Neutrophil (primary cell): ENCODE data around the gene JMJD7.

Source experiments
- H3K27ac ChIP-seq: fragments of 200-600 bp; sonication (generic); 2 replicates; pipeline ENCODE4 v1.5.1; 2016; ENCODE audit warnings: mild to moderate bottlenecking, moderate library complexity
- H3K27me3 ChIP-seq: fragments of 200-600 bp; sonication (generic); 2 replicates; pipeline ENCODE4 v1.6.0; 2016; ENCODE audit warnings: mild to moderate bottlenecking
- H3K36me3 ChIP-seq: fragments of 200-600 bp; sonication (generic); 2 replicates; pipeline ENCODE4 v1.5.1; 2017
- H3K4me1 ChIP-seq, 2 experiments: fragments of 200-600 bp in 1 of 2; sonication (generic) in 1 of 2; 1 replicate in 1 of 2; 2 replicates in 1 of 2; pipeline versions ENCODE4 v1.5.1 to v1.6.1; 2013 to 2016; ENCODE audit warnings: low read depth in 1 of 2, low read length in 1 of 2, mild to moderate bottlenecking in 1 of 2, moderate library complexity in 1 of 2; ENCODE audit not compliant: control insufficient read depth in 1 of 2, insufficient read depth in 1 of 2
- H3K4me3 ChIP-seq, 2 experiments: fragments of 200-600 bp in 1 of 2; sonication (generic) in 1 of 2; 1 replicate in 1 of 2; 2 replicates in 1 of 2; pipeline ENCODE4 v1.5.1; 2013 to 2016; ENCODE audit warnings: low read depth in 1 of 2, low read length in 1 of 2, mild to moderate bottlenecking in 1 of 2, moderate library complexity in 1 of 2
- H3K9me3 ChIP-seq: fragments of 200-600 bp; sonication (generic); 2 replicates; pipeline ENCODE4 v1.5.1; 2016
- TF ChIP-seq, protein P1 (sequence below): fragments of 200-600 bp; sonication (generic); IDR thresholded peaks from 2 replicates; pipeline ENCODE4 v1.5.1; 2016; ENCODE audit warnings: antibody characterized with exemption

Gene JMJD7

DNA sequence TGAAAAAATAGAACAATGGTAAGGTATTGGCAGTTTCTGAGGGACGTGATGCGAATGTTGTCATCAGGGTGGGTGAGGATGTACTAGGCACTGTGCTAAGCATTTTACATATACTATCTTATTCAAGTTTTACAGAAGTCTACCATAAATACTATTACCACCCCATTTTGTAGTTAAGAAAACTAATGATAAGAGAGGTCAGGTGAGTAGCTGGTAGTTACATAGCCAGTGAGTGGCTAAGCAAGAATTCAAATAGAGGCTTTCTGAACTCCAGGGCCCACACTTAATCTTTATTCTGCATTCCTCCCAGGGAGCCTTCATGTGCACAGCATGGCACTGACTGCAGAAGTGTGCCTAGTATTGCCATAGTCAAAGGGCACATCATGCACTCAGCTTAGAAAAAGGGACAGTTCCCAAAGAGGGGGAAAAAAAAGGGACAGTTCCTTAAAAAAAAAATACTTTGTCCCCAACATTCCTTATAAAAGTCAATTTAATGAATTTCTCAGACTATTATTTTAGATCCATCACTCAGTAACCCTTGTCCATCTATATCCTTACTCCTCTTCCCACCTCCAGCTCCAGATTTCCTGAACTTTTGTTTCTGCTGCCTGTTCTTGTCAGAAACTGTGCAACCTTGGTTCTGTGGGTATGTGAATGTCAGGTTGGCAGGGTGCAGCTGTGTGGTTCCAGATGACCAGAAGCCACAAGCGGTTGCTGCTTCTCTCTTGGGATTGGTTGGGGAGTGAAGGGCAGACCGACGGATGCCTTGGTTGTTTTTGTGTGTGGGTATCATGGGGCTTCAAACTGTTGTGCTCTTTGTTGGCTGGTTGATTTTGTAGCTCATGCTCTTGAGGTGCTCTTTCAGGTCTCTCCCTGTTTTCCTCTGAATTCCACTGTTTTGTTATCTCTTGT is 45.3 kb upstream of the JMJD7 start:
- TF ChIP-seq, protein P1, sequence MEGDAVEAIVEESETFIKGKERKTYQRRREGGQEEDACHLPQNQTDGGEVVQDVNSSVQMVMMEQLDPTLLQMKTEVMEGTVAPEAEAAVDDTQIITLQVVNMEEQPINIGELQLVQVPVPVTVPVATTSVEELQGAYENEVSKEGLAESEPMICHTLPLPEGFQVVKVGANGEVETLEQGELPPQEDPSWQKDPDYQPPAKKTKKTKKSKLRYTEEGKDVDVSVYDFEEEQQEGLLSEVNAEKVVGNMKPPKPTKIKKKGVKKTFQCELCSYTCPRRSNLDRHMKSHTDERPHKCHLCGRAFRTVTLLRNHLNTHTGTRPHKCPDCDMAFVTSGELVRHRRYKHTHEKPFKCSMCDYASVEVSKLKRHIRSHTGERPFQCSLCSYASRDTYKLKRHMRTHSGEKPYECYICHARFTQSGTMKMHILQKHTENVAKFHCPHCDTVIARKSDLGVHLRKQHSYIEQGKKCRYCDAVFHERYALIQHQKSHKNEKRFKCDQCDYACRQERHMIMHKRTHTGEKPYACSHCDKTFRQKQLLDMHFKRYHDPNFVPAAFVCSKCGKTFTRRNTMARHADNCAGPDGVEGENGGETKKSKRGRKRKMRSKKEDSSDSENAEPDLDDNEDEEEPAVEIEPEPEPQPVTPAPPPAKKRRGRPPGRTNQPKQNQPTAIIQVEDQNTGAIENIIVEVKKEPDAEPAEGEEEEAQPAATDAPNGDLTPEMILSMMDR = no peak
- no peak overlapping the region for H3K4me3 ChIP-seq
- no peaks in the 10 kb centered on the region for H3K36me3 ChIP-seq
- H3K27ac ChIP-seq = no peak overlapping the region
- H3K9me3 ChIP-seq = no peaks in the 10 kb centered on the region
- no peaks in the 10 kb centered on the region for H3K27me3 ChIP-seq
- H3K4me1 ChIP-seq = no peaks in the 10 kb centered on the region

DNA sequence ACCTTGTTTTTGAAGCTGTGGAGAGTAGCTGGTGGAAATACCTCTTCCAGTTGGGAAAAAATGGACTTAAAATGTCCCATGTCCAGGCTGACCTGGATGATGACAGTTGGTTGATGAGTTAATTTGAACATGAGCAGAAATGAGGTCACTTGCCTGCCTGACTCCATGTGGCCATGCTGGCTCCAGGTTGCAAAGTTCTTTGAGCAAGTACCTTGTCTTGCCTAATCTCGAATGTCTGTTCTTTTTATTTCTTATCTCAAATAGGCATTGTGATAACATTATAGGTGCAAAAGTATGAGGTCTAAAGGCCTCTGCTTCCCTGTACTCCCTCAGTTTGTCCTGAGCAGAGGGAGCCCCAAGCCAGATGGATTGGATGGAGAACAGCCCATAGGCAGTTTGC is 44.6 kb upstream of the JMJD7 start:
- TF ChIP-seq, protein P1 = no peak
- Histone ChIP-seq H3K9me3 (no peaks in the 10 kb centered on the region), H3K27ac (no peak overlapping the region), H3K27me3 (no peaks in the 10 kb centered on the region), H3K4me1 (no peaks in the 10 kb centered on the region), H3K36me3 (no peaks in the 10 kb centered on the region), H3K4me3 (no peak overlapping the region)

DNA sequence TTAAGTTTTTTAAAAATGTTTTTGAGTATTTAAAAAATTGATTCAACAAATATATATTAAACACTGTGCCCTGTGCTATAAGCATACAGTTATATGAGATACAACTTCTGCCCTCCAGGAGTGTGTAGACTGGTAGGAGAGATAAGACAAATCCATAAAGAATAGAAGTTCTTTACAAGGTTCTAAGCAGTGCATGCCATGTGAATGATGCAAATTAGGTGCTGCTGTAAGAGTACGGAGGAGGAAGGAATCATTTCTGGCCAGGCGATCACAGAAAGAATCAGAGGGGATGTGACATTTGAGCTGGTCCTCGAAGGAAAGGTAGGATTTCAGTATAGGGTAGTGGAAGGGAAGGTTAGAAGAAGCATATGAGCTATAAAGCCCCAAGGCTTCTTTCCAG is 39.6 kb upstream of the JMJD7 start:
- Histone ChIP-seq H3K27me3 (no peaks in the 10 kb centered on the region), H3K4me1 (no peaks in the 10 kb centered on the region), H3K9me3 (no peaks in the 10 kb centered on the region), H3K4me3 (no peak overlapping the region), H3K27ac (no peak overlapping the region), H3K36me3 (no peaks in the 10 kb centered on the region)
- TF ChIP-seq, protein P1 = no peak

DNA sequence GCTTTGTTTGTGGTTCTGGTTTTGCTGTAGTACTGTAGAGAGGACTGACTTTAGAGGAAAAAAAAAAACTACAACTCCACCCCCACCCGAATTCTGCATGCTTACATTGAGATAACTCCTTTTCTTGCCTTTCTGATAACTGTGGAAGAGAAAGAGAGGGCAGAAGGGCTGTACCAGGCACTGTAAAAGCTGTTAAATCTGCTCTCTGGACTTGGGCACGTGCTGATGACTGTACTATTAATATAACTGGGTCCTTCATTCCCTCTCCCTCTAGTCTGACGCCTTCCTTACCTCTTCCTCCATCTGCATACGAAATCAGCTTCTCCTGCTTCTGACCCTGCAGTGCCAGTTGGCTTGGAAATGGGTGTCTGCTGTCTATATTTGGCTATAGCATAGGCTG is 38.7 kb upstream of the JMJD7 start:
- Histone ChIP-seq H3K27ac (no peak overlapping the region), H3K9me3 (no peaks in the 10 kb centered on the region), H3K36me3 (no peaks in the 10 kb centered on the region), H3K4me3 (no peak overlapping the region), H3K4me1 (no peaks in the 10 kb centered on the region), H3K27me3 (no peaks in the 10 kb centered on the region)
- TF ChIP-seq, protein P1 = no peak

DNA sequence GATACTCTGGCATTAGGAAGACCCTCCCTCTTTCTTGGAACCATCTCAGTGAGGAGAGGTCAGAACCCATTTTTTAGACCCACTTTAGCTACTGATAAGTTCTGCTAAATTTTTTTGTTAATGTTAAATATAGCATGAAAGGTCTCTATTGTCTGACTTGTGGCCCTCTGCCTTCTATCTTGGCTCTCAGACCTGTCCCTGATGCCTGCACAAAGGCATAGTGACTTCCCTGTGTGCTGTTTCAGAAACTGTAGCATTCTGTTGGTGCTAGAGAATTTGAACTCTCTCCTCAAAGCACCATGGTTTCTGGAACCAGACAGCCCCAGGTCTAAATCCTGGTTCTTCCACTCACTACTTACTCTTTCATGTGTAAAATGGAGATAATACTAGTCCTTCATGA is 38.2 kb upstream of the JMJD7 start:
- TF ChIP-seq, protein P1 = no peak
- Histone ChIP-seq H3K27ac (no peak overlapping the region), H3K9me3 (no peaks in the 10 kb centered on the region), H3K27me3 (no peaks in the 10 kb centered on the region), H3K36me3 (no peaks in the 10 kb centered on the region), H3K4me3 (no peak overlapping the region), H3K4me1 (no peaks in the 10 kb centered on the region)
